Stimulated activated naive CD8-positive, alpha-beta T cell treated with anti-CD3 and anti-CD28 coated beads, Interleukin-15, Interleukin-2, amounts not matched to agents 100 ng/mL and 50 ng/mL, for 24 hours (primary cell): ENCODE data around the gene KRT14.
"Not testable (repeated sequence)": the region's sequence is repeated elsewhere in the genome, so short reads cannot be mapped to it uniquely, and the experiment has no call there.

Experiments used
- H3K27ac Mint-ChIP-seq: one replicate; pipeline ENCODE4 v1.8.0; 2021; ENCODE audit warnings: mild to moderate bottlenecking, mixed read lengths
- H3K27me3 Mint-ChIP-seq: one replicate; pipeline ENCODE4 v1.8.0; 2021; ENCODE audit warnings: mixed read lengths
- H3K36me3 Mint-ChIP-seq: one replicate; pipeline ENCODE4 v1.8.0; 2021; ENCODE audit warnings: low read depth, mixed read lengths
- H3K4me1 Mint-ChIP-seq: one replicate; pipeline ENCODE4 v1.8.0; 2021; ENCODE audit warnings: low read depth, mixed read lengths
- H3K4me3 Mint-ChIP-seq: one replicate; pipeline ENCODE4 v1.8.0; 2021; ENCODE audit warnings: mild to moderate bottlenecking, mixed read lengths
- H3K9me3 Mint-ChIP-seq: one replicate; pipeline ENCODE4 v1.8.0; 2021; ENCODE audit warnings: mixed read lengths

Gene KRT14

DNA sequence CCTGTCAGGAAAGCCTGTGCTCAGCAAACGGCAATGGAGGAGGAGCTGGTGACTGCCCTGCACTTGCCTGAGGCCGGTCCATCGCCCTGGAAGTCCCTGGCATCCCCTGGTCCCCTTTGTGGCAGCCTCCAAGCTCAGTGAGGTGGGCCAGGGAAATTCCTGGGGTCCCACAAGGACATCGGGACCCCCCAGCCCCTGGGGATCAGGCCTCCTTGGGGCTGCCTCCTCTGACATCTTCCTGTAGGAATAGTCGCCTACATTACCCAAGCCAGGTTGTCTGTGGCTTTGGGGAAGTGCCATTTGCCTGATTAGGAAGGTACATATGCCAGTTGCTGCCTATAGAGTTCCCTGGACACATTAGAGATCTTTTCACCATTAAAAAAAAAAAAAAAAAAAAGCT, 7.7 kb downstream of the KRT14 start:
- Mint-ChIP-seq H3K27ac (no peak overlapping the region), H3K27me3 (peaks cover 56% of the 10 kb centered on the region), H3K36me3 (no peaks in the 10 kb centered on the region), H3K9me3 (no peaks in the 10 kb centered on the region), H3K4me1 (no peaks in the 10 kb centered on the region), H3K4me3 (no peak overlapping the region)

DNA sequence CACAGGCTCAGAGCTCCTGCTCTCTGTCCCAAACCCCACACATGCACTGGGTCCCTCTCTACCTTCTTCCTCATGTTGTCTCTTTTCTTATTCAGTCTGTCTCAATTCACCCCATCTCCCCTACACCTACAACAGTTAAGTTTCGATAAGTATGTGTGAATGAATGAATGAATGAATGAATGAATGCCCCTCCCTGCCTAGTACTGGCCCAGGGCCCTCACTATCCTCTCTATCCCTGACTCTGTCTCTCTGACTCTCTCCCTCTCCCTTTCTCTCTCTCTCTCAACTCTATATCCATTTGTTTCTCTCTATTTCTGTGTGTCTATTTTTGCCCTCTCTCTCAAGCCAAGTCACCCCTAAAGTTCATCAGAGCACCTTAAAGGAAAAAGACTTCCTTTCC, 8.2 kb downstream of the KRT14 start:
- no peaks in the 10 kb centered on the region for H3K4me1 Mint-ChIP-seq
- H3K9me3 Mint-ChIP-seq: no peaks in the 10 kb centered on the region
- H3K27me3 Mint-ChIP-seq: peaks cover 56% of the 10 kb centered on the region
- H3K27ac Mint-ChIP-seq: no peak overlapping the region
- no peak overlapping the region for H3K4me3 Mint-ChIP-seq
- no peaks in the 10 kb centered on the region for H3K36me3 Mint-ChIP-seq

DNA sequence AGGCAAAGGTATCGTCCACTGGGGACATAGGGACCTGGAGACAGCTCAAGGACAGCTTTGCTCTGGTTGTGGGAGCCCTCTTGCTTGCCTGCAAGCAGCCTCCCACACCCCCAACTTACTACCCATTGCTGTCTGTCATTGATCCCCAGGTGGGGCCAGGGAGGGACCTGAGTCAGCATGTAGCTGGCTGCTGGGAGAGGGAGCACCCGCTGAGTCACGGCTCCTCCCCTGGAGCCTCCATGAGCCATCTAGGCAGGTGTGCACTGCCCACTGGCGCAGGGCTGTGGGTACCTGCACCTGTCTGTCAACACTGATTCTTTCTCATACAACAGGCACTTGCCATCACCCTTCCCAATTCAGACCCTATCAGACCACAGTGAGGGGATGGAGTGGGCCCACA, 10.0 kb downstream of the KRT14 start:
- H3K4me1 Mint-ChIP-seq, H3K36me3 Mint-ChIP-seq, H3K9me3 Mint-ChIP-seq, H3K4me3 Mint-ChIP-seq, H3K27ac Mint-ChIP-seq: not testable (repeated sequence)
- peaks cover 58% of the 10 kb centered on the region for H3K27me3 Mint-ChIP-seq

DNA sequence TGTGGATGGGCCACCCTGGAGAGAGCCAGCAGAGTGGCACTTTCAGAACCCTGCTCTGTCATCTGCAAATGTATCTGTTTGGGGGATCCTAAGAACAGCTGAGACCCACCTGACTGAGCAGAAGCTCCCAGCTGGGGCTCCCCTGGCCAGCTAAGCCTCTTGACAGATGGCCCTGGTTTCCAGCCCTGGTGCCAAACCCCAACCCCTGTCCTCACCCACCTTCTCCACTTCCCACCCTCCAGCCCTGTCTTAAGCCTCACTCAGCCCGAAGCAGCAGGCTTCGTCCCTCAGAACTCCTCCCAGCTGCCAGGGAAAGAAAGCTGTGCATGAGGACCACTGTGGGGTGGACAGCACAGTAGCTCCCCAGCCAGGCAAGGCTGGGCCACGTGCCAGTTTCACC, 11.4 kb downstream of the KRT14 start:
- H3K9me3 Mint-ChIP-seq: no peaks in the 10 kb centered on the region
- H3K4me1 Mint-ChIP-seq: no peaks in the 10 kb centered on the region
- H3K36me3 Mint-ChIP-seq: no peaks in the 10 kb centered on the region
- H3K27me3 Mint-ChIP-seq: peaks cover 52% of the 10 kb centered on the region
- H3K4me3 Mint-ChIP-seq: no peak overlapping the region
- no peak overlapping the region for H3K27ac Mint-ChIP-seq

DNA sequence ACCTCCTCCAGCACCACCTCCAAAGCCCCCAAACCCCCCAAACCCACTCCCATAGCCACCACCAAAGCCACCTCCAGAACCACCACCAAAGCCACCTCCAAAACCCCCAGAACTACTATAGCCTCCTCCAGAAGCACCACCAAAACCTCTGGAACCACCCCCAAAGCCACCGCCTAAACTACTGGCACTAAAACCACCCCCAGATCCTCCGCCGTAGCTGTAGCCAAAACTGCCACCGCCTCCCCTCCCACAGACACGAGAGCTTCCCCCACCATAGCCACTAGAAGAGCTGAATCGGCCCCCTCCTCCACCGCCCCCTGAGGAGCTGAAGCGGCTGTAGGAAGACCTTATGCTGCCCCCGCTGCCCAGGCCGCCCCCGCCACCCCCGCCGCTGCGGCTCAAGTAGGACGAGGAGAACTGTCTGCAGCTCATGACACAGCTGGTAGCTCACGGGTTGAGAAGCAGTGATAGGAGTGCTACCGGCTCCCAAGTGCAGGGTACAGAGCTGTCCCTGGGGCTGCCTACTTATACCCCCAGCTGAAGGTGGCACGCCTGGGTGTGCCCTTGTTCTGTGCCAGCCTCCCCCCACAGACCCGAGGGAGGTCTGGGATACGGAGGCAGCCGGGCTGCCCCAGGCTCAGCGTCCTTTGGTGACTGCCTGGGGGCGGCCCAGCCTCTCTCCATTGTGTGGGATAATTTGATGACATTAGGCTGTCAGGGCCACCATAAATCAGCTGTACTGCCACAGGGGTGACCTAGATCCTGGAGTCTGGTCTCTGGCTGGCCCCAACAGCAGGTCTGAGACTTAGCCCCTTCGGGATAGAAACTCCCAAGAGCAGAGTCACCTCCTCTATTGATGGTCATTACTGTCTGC, 14.9 kb downstream of the KRT14 start, which contains the start of gene KRT9:
KRT9 (minus strand) TSS at position 499 of the 874 bp plus-strand sequence; CDS start at position 432, 67 bp downstream.
- peaks cover 9% of the 10 kb centered on the region for H3K9me3 Mint-ChIP-seq

DNA sequence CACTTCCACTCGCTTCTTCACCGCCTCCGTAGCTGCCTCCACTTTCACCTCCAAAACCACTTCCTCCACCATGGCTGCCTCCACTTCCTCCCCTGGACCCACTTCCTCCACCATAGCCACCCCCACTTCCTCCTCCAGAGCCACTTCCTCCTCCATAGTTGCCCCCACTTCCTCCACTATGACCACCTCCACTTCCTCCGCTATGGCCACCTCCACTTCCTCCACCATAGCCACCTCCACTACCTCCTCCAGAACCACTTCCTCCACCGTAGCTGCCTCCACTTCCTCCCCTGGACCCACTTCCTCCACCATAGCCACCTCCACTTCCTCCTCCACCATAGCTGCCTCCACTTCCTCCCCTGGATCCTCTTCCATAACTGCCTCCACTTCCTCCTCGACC, 19.4 kb downstream of the KRT14 start:
- Mint-ChIP-seq H3K4me3 (no peak overlapping the region), H3K9me3 (peaks cover 10% of the 10 kb centered on the region), H3K27me3 (peaks cover 27% of the 10 kb centered on the region), H3K27ac (peak overlapping the region; percentile 71), H3K36me3 (no peaks in the 10 kb centered on the region), H3K4me1 (peaks cover 9% of the 10 kb centered on the region)

More for the DNA sequence above, 14.9 kb downstream of the KRT14 start, which contains the start of gene KRT9:
- no peaks in the 10 kb centered on the region for H3K36me3 Mint-ChIP-seq
- H3K4me1 Mint-ChIP-seq: peaks cover 9% of the 10 kb centered on the region
- H3K27me3 Mint-ChIP-seq: peaks cover 31% of the 10 kb centered on the region
- no peak within 1 kb of the TSS for H3K4me3 Mint-ChIP-seq
- no peak within 1 kb of the TSS for H3K27ac Mint-ChIP-seq

DNA sequence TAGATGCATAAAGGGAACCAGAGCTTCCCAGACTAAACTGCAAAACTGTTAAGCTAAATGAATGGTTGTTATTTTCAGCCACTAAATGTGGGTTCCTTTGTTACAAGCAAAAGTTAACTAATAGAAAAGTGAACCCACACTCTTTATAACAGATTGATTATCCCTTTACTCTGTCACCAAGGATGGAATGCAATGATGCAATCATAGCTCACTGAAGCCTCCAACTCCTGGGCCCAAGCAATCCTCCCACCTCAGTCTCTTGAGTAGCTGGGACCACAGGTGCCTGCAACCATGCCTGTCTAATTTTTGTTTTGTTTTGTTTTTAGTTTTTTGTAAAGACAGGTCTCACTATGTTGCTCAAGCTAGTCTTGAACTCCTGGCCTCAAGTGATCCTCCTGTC, 21.4 kb downstream of the KRT14 start:
- Mint-ChIP-seq H3K4me3 (no peak overlapping the region), H3K9me3 (peaks cover 10% of the 10 kb centered on the region), H3K27ac (no peak overlapping the region), H3K36me3 (no peaks in the 10 kb centered on the region), H3K4me1 (peaks cover 9% of the 10 kb centered on the region), H3K27me3 (peaks cover 37% of the 10 kb centered on the region)

DNA sequence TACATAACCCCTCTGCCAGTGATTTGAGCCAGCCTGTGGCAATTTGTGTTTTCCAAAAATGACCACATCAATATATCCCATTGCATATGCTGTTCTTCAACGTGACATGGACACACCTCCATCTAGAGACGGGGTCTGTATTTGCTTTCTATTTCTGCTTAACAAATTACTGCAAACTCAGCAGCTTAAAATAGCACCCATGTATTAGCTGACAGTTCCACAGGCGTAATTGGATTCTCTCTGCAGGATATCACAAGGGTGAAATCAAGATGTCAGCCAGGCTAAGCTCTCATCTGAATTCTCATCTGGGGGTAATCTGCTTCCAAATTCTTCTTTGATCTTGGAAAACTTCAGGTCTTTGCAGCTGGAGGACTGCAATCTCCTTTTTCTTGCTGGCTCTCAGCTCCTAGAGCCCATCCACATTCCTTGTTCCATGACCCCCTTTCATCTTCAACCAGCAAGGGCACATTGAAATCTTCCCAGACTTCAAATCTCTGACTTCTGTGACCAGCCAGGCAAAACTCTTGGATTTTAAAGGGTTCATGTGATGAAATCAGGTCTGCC, 23.0 kb downstream of the KRT14 start:
- Mint-ChIP-seq H3K4me1 (peaks cover 9% of the 10 kb centered on the region), H3K4me3 (no peak overlapping the region), H3K27ac (no peak overlapping the region), H3K9me3 (peaks cover 10% of the 10 kb centered on the region), H3K36me3 (no peaks in the 10 kb centered on the region), H3K27me3 (peaks cover 43% of the 10 kb centered on the region)

DNA sequence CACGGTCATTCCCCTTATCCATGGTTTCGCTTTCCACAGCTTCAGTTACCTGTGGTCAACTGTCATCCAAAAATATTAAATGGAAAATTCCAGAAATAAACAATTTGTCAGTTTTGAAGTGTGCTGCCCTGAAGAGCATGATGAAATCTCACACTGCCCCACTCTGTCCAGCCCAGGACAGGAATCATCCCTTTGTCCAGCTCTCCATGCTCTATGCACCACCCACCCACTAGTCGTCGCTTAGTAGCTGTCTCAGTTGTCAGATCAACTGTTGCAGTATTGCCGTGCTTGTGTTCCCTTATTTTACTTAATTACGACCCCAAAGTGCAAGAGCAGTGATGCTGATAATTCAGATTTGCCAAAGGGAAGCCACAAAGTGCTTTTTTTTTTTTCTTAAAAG, 25.1 kb downstream of the KRT14 start:
- Mint-ChIP-seq H3K9me3 (no peaks in the 10 kb centered on the region), H3K27ac (no peak overlapping the region), H3K27me3 (peaks cover 59% of the 10 kb centered on the region), H3K4me3 (no peak overlapping the region), H3K4me1 (no peaks in the 10 kb centered on the region), H3K36me3 (no peaks in the 10 kb centered on the region)

DNA sequence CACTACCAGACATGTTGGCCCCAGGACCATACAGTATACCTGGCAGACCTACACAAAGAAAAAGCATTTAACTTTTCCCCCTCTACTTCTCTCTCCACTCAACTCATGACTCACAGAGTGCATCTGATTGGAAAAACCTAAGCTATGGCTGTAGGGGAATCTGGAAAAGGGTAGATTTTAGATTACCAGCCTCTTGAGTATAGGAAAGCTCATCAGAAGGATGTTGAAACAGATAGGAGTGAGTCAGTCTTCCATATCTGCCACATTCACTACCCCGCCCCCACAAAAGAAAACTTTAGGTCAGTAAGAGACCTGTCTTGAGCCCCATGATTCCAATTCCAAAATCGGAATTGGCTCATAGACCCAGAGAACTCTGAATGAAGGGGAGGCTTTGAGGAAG, 27.1 kb downstream of the KRT14 start:
- Mint-ChIP-seq H3K27me3 (peaks cover 67% of the 10 kb centered on the region), H3K4me1 (no peaks in the 10 kb centered on the region), H3K4me3 (no peak overlapping the region), H3K36me3 (no peaks in the 10 kb centered on the region), H3K9me3 (no peaks in the 10 kb centered on the region), H3K27ac (no peak overlapping the region)

DNA sequence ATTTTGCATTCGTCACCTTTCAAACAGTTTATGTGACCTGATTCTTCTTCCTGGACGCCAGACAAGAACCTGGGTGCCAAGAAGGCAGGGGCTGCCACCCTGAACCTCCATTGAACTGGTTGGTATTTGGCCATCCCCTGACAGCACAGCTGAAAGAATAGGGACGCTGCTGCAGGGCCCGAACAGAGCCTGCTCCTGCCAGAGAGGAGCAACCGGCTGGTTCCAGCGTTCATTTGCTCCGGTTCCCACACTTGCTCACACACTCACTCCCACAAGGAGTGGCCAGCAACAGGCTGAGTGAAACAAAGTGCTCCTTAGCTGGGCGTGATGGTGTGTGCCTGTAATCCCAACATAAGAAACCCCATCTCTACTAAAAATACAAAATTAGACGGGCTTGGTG, 29.8 kb downstream of the KRT14 start:
- Mint-ChIP-seq H3K36me3 (no peaks in the 10 kb centered on the region), H3K9me3 (no peaks in the 10 kb centered on the region), H3K27ac (no peak overlapping the region), H3K4me1 (no peaks in the 10 kb centered on the region), H3K27me3 (peaks cover 63% of the 10 kb centered on the region), H3K4me3 (no peak overlapping the region)

DNA sequence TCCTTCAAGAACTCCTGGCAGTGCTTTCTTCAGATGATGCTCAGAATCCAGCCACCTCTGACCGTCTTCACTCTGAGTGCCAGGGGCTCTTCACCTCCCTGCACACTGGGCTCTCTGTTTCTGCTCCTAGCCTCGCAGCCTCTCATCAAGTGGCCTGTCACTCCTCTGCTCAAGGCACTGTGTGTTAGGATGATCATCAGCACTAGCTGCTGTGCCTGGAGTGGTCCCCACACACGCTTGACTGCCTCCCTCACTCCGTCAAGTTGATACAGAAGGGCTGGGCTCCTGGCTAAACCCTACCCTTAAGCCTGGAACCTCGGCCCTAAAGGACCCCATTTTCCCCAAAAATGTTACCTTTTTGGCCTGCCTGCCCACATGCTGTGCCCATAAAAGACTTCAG, 30.4 kb downstream of the KRT14 start:
- H3K4me1 Mint-ChIP-seq: no peaks in the 10 kb centered on the region
- H3K9me3 Mint-ChIP-seq: no peaks in the 10 kb centered on the region
- H3K27ac Mint-ChIP-seq: no peak overlapping the region
- H3K27me3 Mint-ChIP-seq: peaks cover 57% of the 10 kb centered on the region
- no peak overlapping the region for H3K4me3 Mint-ChIP-seq
- H3K36me3 Mint-ChIP-seq: no peaks in the 10 kb centered on the region

DNA sequence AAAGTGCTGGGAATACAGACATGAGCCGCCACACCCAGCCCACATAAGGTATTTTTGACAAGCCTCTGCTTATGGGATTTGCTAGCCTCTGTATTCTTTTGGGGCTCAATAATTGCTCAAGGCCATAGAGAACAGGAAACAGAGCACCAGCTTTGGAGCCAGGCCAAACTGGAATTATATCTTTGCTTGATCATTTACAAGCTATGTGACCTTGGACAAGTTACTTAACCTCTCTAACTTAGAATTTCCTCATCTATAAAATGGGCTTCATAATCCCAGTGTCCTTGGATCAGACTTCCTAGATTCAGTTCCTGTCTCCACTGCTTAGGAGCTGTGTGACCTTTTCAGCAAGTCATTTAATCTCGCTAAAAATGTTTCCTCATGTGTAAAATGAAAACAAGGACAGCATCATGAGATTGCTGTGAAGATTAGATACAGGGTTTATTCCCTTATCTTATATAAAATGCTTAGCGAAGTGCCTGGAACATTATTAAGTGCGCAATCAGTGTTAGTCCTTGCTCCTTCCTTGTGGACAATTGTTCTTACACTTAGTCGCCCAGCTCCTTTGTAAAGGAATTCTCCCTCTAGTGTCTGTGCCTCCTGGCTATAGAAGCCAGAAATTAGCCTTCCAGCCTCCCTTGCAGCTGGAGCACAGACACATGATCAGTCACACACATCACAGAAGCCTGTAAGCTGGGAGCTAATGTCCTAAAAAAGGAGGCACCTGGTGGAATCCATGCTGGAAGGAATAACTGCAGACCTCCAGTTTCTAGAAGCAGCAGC, 31.4 kb downstream of the KRT14 start:
- H3K4me1 Mint-ChIP-seq: no peaks in the 10 kb centered on the region
- H3K27ac Mint-ChIP-seq: no peak overlapping the region
- H3K27me3 Mint-ChIP-seq: peaks cover 49% of the 10 kb centered on the region
- H3K4me3 Mint-ChIP-seq: no peak overlapping the region
- H3K36me3 Mint-ChIP-seq: no peaks in the 10 kb centered on the region
- H3K9me3 Mint-ChIP-seq: no peaks in the 10 kb centered on the region

DNA sequence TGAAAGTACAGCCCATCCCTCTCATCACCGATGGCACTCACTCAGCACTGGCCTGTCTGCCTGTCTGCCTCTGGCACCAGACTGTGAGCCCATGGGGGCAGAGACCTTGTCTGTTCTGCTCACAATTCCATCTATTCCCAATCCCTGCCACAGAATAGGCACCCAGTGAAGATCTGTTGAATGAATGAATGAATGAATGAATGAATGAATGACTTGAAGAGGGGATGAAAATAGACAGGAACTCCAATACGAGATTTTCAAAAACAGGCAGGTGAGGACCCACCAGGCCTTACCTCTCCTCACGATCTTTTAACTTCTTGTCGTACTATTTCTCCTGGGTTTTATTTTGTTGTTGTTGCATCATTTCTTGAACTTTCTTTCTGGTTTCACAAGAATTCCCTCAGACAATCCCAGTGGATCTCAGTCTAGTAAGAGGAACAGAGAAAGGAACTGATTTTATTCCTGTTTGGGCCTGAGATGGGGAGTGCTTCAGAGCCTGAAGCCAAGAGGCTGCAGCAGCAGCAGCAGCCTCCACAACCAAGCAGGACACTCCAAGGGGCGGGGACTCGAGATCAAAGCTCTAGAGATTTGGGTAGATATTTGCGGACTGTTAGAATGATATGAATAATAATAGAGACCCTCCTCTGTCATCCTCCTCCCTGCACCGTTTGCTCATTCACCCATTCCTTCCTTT, 32.6 kb downstream of the KRT14 start:
- no peak overlapping the region for H3K27ac Mint-ChIP-seq
- no peak overlapping the region for H3K4me3 Mint-ChIP-seq
- no peaks in the 10 kb centered on the region for H3K9me3 Mint-ChIP-seq
- H3K36me3 Mint-ChIP-seq: no peaks in the 10 kb centered on the region
- peaks cover 38% of the 10 kb centered on the region for H3K27me3 Mint-ChIP-seq
- H3K4me1 Mint-ChIP-seq: peaks cover 6% of the 10 kb centered on the region

DNA sequence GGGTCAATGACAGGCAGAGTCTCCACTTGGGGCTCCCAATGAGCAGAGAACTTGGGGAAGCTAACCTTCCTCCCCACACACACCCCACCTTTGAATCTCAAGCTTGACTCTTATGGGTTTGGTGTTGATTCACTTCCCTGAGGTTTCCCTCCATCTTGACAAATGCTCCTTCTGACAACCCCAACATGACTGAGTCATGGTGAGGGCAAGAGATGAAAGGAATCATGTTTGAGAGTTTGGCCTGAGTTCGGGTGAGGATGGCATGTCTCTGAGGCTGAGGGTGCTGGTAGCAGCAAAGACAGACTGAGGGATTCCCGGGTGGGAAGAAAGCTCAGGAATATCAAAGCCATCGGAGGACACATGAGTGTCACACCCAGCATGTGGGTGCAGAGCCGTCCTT, 33.5 kb downstream of the KRT14 start:
- no peak overlapping the region for H3K4me3 Mint-ChIP-seq
- H3K36me3 Mint-ChIP-seq: no peaks in the 10 kb centered on the region
- H3K4me1 Mint-ChIP-seq: peaks cover 16% of the 10 kb centered on the region
- no peak overlapping the region for H3K27ac Mint-ChIP-seq
- peaks cover 31% of the 10 kb centered on the region for H3K27me3 Mint-ChIP-seq
- no peaks in the 10 kb centered on the region for H3K9me3 Mint-ChIP-seq
